Hindlimb muscle (tissue), 1 donor: ENCODE measurements around the gene TSPAN3. TPM values are rescaled to one million over a fixed set of nuclear protein-coding genes. Genes with fewer than 3 reads are reported as not detected.

Source experiments
- DNase-seq: peaks from one replicate; pipeline ENCODE4 v3.0.0-alpha.2; 2013
- polyA plus RNA-seq: library from polyadenylated mRNA; unstranded; fragments of 120-200 nt; gene quantifications from one replicate; pipeline ENCODE4 v1.2.1, GENCODE V29; 2013; ENCODE audit not compliant: insufficient read length

The TSPAN3 gene
- polyA plus RNA-seq, 1 donor, result 372 TPM

DNA sequence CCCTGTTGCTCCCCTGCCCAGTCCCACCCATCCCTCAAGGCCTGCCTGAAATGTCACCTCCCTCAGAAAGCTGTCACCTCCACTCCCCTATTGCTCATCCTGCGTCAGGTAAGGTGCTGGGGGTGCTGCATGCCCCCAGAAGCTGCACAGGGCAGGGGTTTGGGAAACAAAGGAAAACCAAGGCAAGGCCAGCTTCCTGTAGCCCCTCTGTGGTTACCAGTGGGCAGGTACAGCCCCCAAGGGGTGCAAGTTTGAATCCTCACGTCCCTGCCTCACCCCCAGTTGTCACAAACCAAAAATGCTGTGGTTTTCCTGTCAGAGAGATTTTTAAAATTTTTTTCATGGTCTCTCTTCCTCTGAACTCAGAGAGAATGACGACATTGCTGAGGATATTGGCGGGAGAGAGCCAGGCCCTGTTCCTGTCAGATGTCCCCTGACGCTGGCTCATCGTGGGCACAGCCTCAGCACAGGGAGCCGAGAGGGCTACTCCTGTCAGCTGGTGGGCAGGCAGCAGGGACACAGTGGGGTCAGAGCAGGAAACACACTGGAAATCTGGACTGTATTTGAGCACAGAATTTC, 49.0 kb downstream of the TSPAN3 start:
- DNase-seq, result no peak

DNA sequence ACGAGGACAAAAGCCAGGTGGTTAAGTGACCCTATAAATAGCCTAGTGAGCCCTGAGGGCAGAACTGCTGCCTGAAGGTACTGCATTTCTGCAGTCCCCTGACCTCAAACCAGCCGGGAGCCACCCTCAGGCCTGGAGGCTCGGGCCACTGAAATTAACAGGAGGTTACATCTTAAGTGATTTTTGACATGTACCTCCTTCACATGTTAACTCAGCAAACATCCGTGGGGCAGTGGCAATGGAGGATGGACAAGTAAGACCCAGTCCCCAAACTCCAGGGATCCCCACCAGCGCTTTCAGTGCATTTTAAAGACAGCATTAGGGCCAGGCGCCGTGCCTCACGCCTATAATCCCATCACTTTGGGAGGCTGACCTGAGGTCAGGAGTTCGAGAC, 49.8 kb downstream of the TSPAN3 start:
- DNase-seq, result no peak

DNA sequence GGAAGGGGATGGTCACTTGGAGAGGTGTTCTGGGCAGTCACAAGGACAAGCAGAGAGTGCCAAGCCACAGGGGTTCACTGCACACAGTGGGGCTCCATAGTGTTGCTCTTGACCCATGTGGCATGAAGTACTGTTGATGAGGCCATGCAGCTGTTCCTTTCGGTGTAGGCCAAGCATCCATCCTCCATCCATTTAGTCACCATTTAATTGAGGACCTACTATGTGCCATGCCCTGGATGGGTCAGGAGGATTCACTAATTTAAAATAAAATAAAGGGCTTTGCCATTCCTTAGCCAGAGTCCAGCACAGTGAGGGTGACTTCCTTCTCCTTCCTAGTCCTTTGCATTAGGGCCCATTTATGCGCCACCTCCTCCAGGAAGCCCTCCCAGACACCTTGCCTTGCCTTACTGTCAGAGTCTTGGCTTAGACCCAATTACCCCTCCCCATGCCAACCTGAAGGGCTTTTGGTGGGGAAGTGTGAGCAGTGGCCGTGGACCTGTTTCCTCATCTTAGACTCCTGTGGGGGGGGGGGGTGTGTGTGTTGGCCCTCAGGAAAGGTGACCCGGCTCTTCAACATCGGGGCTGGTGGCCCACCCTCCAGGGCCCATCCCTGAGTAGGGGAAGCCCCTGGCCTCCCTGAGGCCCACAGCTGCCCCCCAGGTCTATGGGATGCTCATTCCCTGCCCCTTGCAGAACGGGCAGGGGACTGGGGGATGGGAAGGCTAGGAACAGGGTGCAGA, 50.4 kb downstream of the TSPAN3 start:
- DNase-seq, result no peak

DNA sequence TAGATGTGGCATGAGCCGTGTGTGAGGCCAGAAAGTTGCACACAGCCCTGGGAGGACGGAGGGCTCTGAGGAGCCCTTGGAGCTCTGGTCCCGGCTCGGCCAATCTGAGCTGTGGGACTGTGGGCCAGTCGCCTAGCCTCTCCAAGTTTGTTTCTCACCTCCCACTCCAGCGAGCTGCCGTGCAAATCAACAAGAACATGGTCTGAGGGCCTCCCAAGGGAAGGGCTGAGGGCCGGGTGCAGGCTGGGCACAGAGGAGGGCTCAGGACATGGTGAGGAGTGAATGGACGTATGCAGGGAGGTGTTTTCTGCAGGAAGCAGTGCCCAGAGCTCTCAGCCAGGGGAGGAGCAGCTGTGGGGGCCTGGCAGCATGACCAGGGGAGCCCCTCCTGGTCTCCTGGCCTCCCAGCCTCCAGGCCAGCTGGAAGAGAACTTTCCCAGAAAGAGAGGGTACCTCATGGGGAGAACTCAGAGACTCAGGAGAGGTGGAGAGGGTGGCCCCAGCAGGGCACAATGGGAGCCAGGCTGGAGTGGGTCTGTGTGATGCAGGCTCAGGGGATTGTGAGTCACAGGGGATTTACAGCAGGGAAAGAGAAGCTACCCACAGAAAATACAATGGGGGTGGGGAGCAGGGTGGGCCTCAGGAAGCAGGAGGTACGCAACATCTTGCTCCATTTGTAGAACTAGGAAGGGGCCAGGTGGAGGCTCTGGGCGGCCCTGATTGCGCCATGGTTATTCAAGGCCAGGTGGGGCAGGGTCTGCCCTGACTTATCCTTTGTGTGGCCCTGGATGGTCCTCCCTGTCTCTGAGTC, 51.2 kb downstream of the TSPAN3 start:
- DNase-seq, result no peak

DNA sequence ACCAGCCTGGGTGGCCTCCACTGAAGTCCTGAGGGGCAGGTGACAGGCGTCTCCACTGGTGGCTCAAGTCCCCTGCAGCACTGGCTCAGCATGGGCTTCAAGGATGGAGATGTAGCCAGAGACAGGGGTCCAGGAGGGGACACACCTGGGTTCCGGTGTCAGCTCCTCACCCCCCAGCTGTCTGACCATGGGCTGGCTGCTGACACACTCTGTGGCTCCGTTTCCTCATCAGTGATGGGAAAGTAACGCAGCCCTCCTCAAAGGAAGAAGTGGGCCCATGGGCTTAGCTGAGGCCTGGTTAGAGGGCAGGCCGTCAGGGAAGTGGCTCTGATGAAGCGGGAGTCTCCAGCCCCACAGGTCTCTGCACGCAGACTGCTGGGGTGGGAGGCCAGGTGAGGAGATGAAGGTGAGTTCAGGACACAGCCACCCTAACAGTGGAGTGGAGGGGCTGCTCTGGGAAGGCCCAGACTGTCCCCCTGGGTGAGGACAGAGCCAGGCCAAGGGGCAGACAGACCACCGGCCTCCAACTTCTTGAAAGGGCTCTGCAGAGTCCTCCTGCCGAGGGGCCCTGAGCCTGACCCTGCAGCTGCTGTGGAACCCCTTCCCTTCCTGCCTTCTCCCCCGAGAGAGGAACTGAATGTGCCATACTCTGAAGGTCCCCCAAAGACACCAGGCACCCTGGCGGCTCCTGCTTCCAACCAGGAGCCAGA, 52.0 kb downstream of the TSPAN3 start:
- no peak for DNase-seq

DNA sequence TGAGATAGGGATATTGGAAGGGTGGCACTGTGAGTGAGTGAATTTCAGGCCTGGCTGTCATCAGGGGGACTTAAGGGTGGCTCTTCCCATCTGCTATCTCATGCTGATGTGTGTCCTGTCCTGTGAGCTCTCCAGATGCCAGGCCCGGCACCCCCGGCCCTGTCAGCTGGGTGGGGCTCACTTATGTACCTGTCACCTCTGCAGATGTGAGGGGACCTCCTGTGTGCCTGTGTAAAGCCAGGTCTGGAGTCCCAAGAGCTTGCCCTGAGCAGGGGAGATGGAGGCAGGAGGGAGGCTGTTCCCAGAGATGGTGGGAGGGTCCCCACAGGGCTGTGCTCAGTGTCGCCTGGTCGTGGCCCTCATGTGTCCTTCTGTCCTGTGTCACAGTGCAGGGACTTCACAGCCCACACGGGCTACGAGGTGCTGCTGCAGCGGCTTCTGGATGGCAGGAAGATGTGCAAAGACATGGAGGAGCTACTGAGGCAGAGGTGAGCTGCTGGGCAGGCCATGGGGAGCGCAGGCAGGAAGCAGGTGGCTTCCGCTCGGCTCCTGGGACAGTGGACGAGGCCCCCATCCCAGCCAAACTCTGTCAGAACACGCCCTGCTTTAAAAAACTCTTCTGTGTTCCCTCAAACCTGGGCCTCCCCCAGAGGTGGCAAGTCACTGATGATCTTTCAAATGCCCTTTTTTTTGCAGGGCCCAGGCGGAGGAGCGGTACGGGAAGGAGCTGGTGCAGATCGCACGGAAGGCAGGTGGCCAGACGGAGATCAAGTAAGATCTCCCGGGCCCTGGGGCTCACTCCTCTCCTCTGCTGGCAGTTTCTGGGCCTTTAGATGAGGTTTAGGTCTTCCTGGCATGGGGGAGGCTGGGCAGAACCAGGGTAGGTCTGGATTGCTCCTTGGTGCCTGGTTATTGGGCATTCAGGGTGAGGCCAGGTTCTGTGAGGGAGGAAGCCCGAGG, 52.9 kb downstream of the TSPAN3 start:
- DNase-seq, result no peak

DNA sequence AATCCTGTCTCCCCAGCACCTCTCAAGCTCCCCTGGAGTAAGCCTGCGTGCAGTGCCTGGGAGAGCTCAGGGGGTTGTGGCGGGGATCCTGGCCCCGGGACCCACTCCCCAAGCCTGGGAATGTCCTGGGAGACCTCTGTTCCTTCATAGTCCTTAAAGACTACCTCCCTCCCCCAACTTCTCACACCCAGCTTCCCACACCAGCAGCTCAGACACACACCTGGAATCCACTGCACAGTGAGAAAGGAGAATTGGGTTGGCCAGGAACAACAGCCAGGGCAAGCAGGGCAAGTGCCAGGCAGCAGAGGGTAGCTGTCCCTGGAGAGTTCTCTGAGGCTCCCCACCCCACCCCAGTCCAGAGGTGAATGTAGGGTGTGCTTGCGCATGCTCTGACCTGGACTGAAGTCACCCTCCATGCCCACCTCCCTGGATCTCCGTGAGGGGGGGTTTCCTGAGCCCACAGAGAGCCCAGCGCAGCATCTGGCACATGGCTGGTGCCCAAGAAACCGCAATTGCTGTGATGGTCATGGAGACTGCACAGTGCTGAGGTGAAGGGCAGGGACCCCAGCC, 53.7 kb downstream of the TSPAN3 start:
- no peak for DNase-seq

DNA sequence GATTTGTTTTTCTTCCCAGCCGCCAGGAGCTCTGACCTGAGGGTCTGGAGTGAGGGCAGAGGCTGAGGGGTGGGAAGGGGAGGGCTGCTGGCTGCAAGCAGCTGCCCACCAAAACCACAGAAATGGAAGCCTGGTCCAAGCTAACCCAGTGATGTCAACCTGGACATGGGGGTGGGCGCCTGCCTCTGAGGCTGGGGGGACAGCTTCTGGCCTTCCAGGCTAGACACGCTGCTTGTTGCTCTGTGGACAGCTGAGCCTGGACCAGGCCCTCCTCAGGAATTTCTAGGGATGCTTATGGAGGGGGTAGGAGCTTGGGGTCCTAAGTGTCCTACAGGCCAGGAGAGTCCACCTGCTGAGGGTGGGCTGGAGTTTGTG, 54.6 kb downstream of the TSPAN3 start:
- DNase-seq, result no peak

DNA sequence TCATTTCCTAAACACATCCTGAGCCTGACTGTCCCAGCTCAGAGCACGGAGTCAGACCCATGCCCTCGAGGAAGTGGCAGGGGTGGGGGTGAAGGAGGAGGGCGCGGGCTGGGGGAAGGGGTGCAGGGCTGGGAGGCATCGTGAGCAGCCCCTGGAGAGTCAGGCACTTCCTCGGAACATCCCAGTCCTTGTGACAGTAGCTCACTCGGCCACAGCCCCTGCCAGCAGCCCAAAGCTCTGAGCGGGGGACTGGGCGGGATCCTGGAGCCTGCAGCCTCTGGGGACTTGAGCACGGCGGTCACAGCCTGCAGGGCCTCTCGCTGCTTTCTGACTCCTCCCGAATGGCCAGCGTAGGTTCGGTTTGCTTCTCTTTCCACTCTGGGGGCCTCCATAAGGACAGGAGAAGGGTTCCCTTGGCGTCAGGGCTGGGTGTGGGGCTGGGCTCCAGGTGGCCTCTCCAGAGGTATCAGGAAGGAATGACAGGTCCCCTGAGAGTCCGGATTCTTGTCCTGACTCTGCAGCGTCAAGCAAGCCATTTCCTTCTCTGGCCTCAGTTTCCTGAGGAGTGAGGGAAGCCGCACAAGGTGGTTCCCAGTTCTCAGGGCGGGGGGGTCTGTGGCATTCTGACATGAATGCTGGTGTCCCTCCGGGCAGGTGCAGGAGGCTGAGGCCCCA, 55.1 kb downstream of the TSPAN3 start:
- no peak for DNase-seq

DNA sequence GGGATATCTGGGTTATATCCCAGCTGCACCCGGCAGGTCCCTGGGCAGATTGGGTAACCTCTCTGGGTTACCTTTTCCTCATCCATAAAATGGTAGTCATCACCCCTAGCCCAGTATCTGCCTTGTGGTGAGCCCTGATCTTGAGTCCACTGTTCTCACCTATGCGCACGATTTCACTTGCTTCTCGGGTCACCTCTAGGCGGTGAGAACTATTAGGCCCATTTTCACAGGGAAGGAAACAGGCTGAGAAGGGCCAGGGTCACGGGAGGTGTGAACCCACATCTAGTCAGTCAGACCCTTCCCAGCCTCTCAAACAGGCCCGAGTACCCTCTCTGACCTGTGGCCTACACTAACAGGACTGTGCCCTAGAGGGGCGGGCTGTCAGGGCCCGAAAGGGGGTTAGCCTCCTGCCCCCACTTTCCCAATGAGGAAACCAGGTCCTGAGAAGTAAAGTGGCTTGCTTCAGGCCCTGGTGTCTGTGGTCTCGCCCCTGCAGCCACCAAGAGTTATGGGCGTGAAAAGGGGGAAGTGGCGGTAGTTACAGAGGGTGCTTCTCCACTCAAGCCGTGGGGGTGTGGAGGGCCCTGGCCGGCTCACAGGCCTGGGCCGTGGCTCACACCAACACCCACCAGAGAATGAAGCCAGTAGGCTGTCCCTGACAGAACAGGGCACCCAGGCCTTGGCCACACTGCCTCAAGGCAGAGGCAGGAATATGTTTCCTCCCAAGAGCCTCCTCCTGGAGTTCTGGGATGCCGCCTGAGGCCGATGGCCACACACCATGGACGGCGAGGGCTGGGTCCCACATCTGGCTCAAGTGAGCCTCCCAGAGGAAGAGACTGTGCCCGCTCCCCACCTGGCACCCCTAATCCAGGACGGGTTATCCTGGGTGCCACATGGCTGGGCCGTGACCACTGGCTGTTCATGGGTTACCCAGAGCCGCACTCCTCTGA, 56.5 kb downstream of the TSPAN3 start:
- no peak for DNase-seq

DNA sequence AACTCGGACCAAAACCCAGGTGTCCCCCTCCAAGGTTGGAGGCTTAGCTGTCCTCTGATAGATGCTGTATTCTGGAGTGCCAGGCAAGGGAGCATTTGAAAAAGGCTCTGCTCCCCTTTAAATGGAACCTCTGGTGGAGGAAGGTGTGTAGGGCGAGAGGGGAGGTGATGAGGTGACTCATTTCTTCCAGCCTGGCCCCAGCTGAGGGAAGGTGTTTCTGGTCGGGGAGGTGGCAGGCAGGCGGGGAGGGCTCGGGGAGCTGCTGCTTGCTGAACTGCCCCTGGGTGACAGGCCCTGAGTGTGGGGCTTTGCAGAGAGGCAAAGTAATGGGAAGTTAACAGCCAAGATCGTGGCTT, 57.2 kb downstream of the TSPAN3 start:
- DNase-seq, result no peak

DNA sequence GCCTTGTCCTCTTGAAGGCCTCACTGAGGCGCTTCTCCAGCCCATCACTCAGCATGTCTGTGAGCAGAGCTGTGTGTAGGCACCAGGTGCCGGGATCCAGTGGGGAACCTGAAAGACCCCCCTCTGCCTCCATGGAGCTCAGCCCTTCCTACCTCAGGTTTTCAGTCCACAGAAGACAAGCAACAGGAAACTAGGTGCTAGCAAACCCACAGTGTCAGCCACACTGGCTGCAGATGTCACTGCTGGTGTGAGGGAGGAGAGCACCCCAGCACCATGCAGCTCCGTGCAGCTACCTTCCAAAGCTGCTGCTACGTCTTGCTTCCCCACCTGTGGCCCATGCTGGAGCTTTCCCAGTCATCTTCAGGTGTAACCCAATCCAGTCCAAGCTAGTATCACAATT, 58.0 kb downstream of the TSPAN3 start:
- no peak for DNase-seq

DNA sequence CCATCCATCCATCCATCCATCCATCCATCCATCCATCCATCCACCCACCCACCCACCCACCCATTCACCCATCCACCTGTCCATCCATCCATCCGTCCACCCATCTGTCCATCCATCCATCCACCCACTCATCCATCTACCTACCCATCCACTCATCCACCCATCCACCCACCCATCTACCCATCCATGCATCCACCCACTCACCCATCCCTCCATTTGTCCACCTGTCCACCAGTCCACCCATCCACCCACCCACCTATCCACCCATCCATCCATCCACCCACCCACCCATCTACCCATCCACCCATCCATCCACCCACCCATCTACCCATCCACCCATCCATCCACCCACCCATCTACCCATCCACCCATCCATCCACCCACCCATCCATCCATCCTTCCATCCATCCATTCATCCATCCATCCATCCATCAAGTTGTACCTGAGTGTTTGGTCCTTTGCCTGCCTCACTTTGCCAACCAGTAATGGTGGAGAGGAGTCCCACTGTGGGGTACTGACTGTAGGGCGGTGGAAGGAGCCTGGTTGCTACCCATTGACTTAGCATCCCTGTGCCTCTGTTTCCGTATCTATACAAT, 58.7 kb downstream of the TSPAN3 start:
- DNase-seq, result no peak

DNA sequence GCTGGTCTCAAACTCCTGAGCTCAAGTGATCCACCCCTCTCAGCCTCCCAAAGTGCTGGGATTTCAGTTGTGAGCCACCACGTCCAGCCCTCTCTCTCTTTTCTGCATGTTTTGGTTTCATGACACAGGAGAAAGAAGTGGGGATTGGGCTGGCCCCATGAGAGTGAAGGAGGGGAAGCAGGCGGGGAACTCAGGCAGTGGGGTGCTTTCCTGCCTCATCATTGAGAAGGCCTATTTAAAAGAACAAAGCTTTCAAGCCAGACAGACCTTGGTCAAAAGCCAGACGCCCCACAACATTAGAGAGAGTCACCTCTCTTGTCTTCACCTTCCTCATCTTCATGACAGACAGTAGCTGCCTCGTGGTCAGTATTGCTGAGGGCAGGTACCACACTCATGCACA, 60.1 kb downstream of the TSPAN3 start:
- no peak for DNase-seq

DNA sequence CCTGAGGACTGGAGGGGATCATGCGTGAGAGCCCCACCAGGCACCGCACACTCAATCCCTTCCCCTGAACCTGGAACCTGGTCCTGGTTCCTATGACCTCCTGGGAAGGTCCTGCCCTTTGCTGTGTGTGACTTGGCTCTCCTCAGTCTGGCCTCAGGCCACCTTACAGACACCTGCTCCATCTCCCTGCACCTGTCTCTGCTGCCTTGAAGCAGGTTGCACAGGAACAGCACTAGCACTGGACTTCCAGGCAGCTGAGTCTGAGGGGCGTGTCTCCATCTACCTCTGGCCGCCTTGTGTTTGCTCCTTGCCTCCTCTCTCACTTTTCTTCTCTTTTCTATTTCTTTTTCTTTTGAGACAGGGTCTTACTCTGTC, 60.6 kb downstream of the TSPAN3 start:
- no peak for DNase-seq

DNA sequence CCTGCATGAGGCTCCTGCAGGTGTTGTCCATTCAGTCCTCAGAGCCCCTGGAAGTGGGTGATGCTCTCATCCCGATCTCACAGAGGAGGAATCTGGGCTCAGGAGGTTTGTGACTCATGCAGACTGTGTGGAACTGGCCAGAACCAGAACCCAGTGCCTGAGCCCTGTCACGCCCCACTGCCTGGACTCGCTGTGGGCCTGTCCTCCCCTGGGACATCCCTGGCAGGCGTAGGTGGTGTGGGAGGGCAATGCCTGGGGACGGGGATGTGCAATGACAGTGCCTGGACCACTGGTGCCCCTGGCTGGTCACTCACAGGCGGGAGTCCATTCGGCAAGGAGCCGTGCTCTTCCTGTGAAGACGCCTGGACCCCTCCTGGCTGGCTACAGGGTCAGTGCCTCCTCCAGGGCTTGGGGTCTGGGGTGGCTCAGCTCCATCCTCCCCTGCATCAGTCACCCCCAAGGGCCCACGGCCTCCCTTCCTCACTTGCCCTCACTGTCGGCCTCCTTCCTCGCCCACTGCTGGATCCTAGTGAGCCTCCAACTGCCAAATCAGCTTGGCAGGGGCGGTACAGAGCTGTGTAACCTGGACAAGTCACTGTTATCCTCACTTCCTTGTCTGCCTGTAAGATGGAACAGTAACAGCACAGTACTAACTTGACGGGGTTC, 61.1 kb downstream of the TSPAN3 start:
- no peak for DNase-seq

DNA sequence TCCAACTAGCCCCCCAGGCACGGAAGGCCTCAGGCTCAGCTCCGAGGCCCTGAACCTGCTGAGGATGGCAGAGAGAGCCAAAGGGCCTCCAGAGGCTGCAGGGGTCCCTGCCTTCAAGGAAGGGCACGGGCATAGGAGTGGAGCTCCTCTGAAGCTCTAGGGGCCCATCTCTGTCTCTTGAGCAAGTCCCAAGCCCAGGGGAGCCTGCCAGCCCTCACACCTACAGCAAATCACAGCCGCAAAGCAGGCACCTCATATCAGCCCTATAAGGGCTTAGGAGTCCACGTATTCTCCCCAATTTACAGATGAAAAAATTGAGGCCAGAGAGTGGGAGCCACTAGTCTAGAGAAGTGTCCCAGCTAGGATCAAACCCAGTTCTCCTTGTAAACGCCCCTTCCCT, 61.7 kb downstream of the TSPAN3 start:
- no peak for DNase-seq

DNA sequence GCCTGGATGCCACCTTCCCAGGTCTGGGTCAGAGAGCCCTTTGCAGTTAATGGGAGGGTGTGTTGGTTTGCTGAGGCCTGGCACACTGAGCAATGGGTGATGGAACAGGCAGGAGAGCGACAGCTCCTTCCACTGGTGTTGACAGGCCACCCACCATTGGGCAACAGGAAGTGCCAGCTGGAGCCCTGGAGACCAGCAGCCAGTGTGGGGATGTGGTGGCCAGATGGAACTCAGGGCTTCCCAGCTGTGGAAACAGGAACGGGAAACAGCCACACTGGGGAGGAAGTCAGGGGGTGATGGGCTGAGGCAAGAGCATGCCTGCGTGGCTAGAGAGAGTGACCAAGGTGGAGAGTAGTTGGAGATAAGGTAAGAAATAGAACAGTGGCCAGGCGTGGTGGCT, 66.7 kb downstream of the TSPAN3 start:
- DNase-seq, result no peak
